HG03108 (cell line): Measurements from ENCODE around the gene AURKA.
A peak's percentile ranks its signal among the peaks of the same experiment; 100 is the strongest.
"Not testable (repeated sequence)": the region's sequence is repeated elsewhere in the genome, so short reads cannot be mapped to it uniquely, and the experiment has no call there.

Experiments
- ATAC-seq: cut with Tn5 transposase; IDR thresholded peaks from one replicate; pipeline ENCODE4 v1.9.1; 2021; ENCODE audit warnings: moderate library complexity; ENCODE audit not compliant: unreplicated experiment

AURKA gene

GRCh38 chr20:56391596-56392131 is 351 bp downstream of the AURKA start:
- ATAC-seq, result peak; percentile 18

- ATAC-seq, result no peak
These were observed 978 bp downstream of the AURKA start for GRCh38 chr20:56391037-56391436.

DNA sequence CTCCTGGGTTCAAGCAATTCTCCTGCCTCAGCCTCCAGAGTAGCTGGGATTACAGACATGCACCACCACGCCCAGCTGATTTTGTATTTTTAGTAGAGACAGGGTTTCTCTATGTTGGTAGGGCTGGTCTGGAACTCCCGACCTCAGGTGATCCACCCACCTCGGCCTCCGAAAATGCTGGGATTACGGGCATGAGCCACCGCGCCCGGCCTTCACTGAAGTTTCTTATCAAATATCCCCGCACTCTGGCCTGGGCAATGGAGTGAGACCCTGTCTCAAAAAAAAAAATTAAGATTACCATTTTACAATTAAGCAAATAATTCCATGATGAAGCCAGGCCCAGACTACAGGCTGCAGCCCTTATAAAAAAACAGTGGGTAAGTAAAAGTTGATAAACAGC is 1.6 kb downstream of the AURKA start:
- not testable (repeated sequence) for ATAC-seq

GRCh38 chr20:56389807-56390206 is 2.2 kb downstream of the AURKA start:
- ATAC-seq, result no peak

DNA sequence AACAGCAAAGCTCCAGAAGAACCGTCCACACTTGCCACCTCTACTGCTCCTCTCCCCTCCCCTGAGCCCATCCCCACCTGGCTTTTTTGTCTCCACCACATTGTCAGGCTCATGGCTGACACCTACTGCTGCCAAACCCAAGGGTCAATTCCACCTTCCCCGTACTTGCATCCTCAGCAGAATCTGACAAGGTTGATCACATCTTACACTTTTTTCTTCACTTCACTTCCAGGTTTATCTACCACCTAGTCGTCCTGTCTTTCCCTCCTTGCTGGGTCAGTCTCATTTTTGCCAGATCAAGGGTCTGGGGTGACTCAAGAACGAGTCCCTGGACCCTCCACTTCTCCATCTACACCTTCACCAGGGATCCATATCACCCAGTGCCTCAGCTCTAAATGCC is 3.1 kb downstream of the AURKA start:
- no peak for ATAC-seq

GRCh38 chr20:56386219-56386618 is 5.8 kb downstream of the AURKA start:
- ATAC-seq, result no peak

GRCh38 chr20:56385130-56385529 is 6.9 kb downstream of the AURKA start:
- no peak for ATAC-seq

GRCh38 chr20:56383334-56383733 is 8.7 kb downstream of the AURKA start:
- ATAC-seq, result no peak

- ATAC-seq, result no peak
These were observed 9.3 kb downstream of the AURKA start for GRCh38 chr20:56382696-56383095.

GRCh38 chr20:56381501-56381900 is 10.5 kb downstream of the AURKA start:
- ATAC-seq, result no peak

- no peak for ATAC-seq
These were observed 11.6 kb downstream of the AURKA start for GRCh38 chr20:56380375-56380774.

GRCh38 chr20:56378386-56378785 is 13.6 kb downstream of the AURKA start:
- ATAC-seq, result no peak

- no peak for ATAC-seq
These were observed 15.7 kb downstream of the AURKA start for GRCh38 chr20:56376331-56376730.

DNA sequence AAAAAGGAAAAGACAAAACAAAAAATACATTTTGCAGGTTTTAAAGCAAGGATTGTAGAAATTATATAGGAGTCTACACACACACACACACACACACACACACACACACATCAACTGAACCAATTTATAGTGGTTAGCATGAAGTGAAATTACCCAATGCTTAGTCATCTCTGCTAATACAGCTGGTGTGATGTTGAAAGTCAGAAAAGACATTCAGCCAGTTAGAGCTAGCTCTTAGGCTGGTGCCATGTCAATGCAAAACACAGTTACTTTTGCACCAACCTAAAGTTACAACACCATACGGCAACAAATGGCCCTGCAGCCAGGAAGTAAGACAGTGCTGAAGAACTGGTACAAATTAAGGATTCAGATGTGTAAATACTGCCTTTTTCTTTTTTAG is 18.1 kb downstream of the AURKA start:
- no peak for ATAC-seq

DNA sequence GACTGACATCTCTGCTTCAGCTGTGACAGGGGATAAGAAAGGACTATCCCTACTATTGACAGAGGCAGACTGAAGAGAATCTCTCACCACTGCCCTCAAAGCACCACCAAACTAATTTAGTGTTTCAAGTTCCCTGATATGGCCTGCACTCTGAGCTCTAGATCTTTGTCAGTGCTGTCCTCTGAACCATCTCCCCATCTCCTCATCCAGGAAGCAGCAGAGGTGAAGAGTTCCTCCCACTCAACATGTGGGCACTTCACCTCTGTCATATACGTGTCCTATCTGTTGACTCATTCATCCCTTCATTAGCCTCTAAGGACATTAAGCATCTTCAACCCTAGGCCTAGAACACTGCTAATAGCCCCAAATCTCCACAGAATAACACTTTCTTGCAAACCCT is 19.2 kb downstream of the AURKA start:
- no peak for ATAC-seq

- no peak for ATAC-seq
These were observed 20.0 kb downstream of the AURKA start for GRCh38 chr20:56371977-56372376.

DNA sequence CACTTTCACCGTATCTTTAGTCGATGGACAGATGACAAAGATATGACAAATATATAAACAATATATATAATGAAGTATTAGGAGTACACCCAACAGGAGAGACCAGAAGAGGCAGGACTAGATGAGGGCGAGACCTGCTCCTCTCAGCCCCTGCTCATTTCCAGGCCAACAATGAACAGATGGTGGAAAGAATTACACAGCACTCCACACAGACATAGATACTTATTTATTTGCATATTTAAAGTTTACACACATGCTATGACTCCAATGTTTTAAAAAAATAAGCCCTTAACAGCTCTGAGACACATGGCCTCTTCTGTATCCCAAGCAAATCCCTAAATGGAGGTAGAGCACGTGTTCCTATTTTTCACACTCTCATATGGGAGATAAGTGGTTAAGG is 22.8 kb downstream of the AURKA start:
- ATAC-seq, result no peak

GRCh38 chr20:56368351-56369134 is 23.5 kb downstream of the AURKA start:
- no peak for ATAC-seq

DNA sequence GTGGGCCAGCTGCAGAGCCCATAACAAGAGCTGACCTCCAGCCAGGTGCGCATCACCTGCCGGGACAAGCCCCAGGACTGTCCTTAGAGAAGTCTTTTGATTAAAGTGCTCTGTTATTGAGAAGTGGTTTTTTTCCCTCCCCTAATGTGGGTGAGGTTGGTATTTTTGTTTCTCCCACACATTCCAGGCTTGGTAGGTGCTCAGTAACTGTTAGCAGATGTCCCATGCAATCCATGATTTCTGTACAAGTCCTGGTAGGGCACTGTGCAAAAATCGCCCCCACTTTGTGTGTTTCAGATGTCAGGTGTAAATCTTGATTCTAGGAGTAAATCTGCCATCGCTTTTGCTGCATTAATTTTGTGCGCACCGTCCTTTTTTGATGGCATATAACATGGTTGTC is 28.5 kb downstream of the AURKA start:
- no peak for ATAC-seq

GRCh38 chr20:56362833-56363413 is 29.1 kb downstream of the AURKA start:
- no peak for ATAC-seq

DNA sequence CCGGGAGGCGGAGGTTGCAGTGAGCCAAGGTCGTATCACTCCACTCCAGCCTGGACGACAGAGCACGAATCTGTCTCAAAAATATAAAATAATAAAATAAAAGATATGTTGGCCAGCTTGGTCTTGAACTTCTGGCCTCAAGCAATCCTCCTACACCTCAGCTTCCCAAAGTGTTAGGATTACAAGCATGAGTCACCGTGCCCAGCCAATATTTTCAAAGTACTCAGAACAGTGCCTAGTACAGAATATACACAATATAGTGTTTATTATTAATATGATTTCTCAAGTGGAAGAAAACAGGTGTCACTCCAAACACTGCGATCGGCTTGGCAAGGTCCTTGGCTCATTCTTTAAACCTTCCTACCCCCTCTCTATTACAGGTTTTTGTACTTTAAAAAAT is 30.1 kb downstream of the AURKA start:
- ATAC-seq, result no peak

DNA sequence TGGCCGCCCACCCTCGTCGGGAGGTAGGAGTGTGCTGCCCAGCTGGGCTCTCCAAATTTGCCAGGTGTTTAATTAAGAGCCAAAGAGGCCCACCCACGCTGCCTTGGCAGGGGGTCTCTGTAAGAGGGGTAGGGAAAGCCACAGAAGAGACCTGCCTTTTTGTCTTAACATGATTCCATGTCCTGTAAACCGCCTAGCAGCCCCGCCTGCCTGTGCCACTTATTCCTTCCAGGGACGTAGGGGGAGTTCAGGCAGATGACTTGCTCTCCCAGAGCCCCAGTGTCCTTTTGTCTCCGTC is 31.2 kb downstream of the AURKA start:
- ATAC-seq, result no peak
